Endothelial cell of umbilical vein (primary cell): ENCODE data around the gene RBBP5. TPM values are rescaled to one million over a fixed set of nuclear protein-coding genes. Genes with fewer than 3 reads are reported as not detected.
A peak's percentile ranks its signal among the peaks of the same experiment; 100 is the strongest.

Source experiments
- BruUV-seq: library from RNA; stranded (reverse); fragments of 400-500 nt; replicated peaks from 2 replicates; lab custom pipeline; 2021; lab: Mats Ljungman, UMichigan
- CTCF ChIA-PET: fragments of 300-600, 350-600 bp; sonication (Branson Sonifier 250); formaldehyde crosslinking; loops from one replicate; lab custom pipeline; 2021; ENCODE audit warnings: antibody characterized with exemption, inconsistent platforms; lab: Charles Lee
- POLR2A ChIA-PET: fragments of 300-600, 350-600 bp; sonication (Branson Sonifier 250); formaldehyde crosslinking; loops from one replicate; lab custom pipeline; 2021; ENCODE audit warnings: antibody characterized with exemption, inconsistent platforms; lab: Charles Lee
- DNase-seq: peaks from one replicate; pipeline ENCODE4 v3.0.0-alpha.2; 2011; ENCODE audit warnings: low read depth, low spot score
- FAIRE-seq: peaks from 2 replicates; lab custom pipeline; 2011; peaks lifted over from hg19 to GRCh38; lab: Jason Lieb, UNC
- H2AFZ ChIP-seq: 2 replicates; pipeline ENCODE4 v1.6.0; 2012; ENCODE audit warnings: low read depth, low read length, control low read depth, inconsistent platforms
- H3K27ac ChIP-seq: 2 replicates; pipeline ENCODE4 v1.5.1; 2011; ENCODE audit warnings: low read depth, mild to moderate bottlenecking, control low read depth, low read length, moderate library complexity; ENCODE audit not compliant: insufficient read depth
- H3K27me3 ChIP-seq, 2 experiments: 2 replicates each; pipeline versions ENCODE4 v1.6.0 to v1.6.1; 2011; ENCODE audit warnings: low read length in 2 of 2, mixed read lengths in 1 of 2; ENCODE audit not compliant: control insufficient read depth in 2 of 2, insufficient read depth in 2 of 2
- H3K36me3 ChIP-seq, 2 experiments: 2 replicates in 1 of 2; 3 replicates in 1 of 2; pipeline ENCODE4 v1.5.1; 2011; ENCODE audit warnings: low read length in 2 of 2, mild to moderate bottlenecking in 1 of 2, moderate library complexity in 1 of 2; ENCODE audit not compliant: control insufficient read depth in 2 of 2, insufficient read depth in 2 of 2; ENCODE audit errors: extremely low read depth in 1 of 2
- H3K4me1 ChIP-seq: 3 replicates; pipeline ENCODE4 v1.5.1; 2011; ENCODE audit warnings: mild to moderate bottlenecking, low read length; ENCODE audit not compliant: control insufficient read depth, insufficient read depth; ENCODE audit errors: extremely low read depth
- H3K4me2 ChIP-seq: 2 replicates; pipeline ENCODE4 v1.6.1; 2011; ENCODE audit warnings: low read length, control low read depth, mixed read lengths; ENCODE audit not compliant: insufficient read depth
- H3K4me3 ChIP-seq, 3 experiments: fragments of 200-600 bp in 1 of 3; sonication (generic), shearing (Covaris generic) in 1 of 3; replicated peaks in 1 of 3; 2 replicates each; pipeline ENCODE4 v1.5.1; 2011 to 2016; ENCODE audit warnings: control low read depth in 3 of 3, low read length in 3 of 3, mild to moderate bottlenecking in 2 of 3, inconsistent platforms in 1 of 3, low read depth in 1 of 3, moderate library complexity in 1 of 3; ENCODE audit not compliant: insufficient read depth in 1 of 3
- H3K79me2 ChIP-seq: 2 replicates; pipeline ENCODE4 v1.6.0; 2012; ENCODE audit warnings: low read length, inconsistent platforms; ENCODE audit not compliant: control insufficient read depth, insufficient read depth
- H3K9ac ChIP-seq: replicated peaks from 2 replicates; pipeline ENCODE3; 2011; ENCODE audit warnings: low read length, control low read depth; ENCODE audit not compliant: insufficient read depth; ENCODE audit errors: extremely low read depth
- H3K9me1 ChIP-seq: replicated peaks from 3 replicates; pipeline ENCODE4 v1.6.0; 2011; ENCODE audit warnings: mild to moderate bottlenecking, low read length; ENCODE audit not compliant: control insufficient read depth, insufficient read depth; ENCODE audit errors: extremely low read depth
- H3K9me3 ChIP-seq: replicated peaks from 2 replicates; pipeline ENCODE4 v1.5.1; 2012; ENCODE audit warnings: low read length, inconsistent platforms; ENCODE audit not compliant: control insufficient read depth, insufficient read depth
- H4K20me1 ChIP-seq: replicated peaks from 2 replicates; pipeline ENCODE3; 2011; ENCODE audit warnings: mild to moderate bottlenecking, low read length; ENCODE audit not compliant: control insufficient read depth, insufficient read depth; ENCODE audit errors: extremely low read depth
- CTCF ChIP-seq, 2 donors: IDR thresholded peaks; 1 replicate in 1 of 2; 2 replicates in 1 of 2; pipeline ENCODE4 v1.5.1; 2011; ENCODE audit warnings: low read length in 2 of 2, mild to moderate bottlenecking in 2 of 2, moderate library complexity in 2 of 2, control low read depth in 1 of 2, inconsistent platforms in 1 of 2, low read depth in 1 of 2; ENCODE audit not compliant: insufficient read depth in 1 of 2; ENCODE audit errors: extremely low read depth in 1 of 2
- GATA2 ChIP-seq: IDR thresholded peaks from 2 replicates; pipeline ENCODE4 v1.7.0; 2011; ENCODE audit warnings: low read depth, mild to moderate bottlenecking, moderate library complexity, mixed read lengths, low read length; ENCODE audit not compliant: insufficient read length, insufficient read depth
- JUN ChIP-seq: IDR thresholded peaks from 2 replicates; pipeline ENCODE4 v1.6.1; 2011; ENCODE audit warnings: borderline replicate concordance, low read depth; ENCODE audit not compliant: insufficient read length, insufficient read depth
- MAX ChIP-seq: IDR thresholded peaks from 2 replicates; pipeline ENCODE4 v1.6.1; 2011; ENCODE audit not compliant: insufficient read depth, insufficient read length
- MYC ChIP-seq: IDR thresholded peaks from one replicate; pipeline ENCODE4 v1.6.1; 2011; ENCODE audit warnings: mild to moderate bottlenecking, low read depth, low read length
- POLR2A ChIP-seq: IDR thresholded peaks from 2 replicates; pipeline ENCODE4 v1.6.1; 2012; ENCODE audit warnings: low read depth, mild to moderate bottlenecking, control low read depth, low read length
- dilution Hi-C: fragments of 300-500 bp; cut with MboI; formaldehyde crosslinking; loops from one replicate; pipeline ENCODE4 v1.15.0; 2019; ENCODE audit warnings: low sequenced_read_pairs; ENCODE audit not compliant: extremely low pct_ligation_motif_present
- intact Hi-C: fragments of 100-400 bp; cut with micrococcal nuclease; formaldehyde crosslinking; loops from one replicate; pipeline ENCODE4 v1.10.0; 2022
- polyA plus RNA-seq, 4 experiments: library from polyadenylated mRNA; depleted of rRNA in 3 of 4; stranded (reverse) in 3 of 4; unstranded in 1 of 4; fragments of >200 nt; gene quantifications; 2 replicates each; pipeline versions ENCODE4 v1.2.1 to v1.2.3, GENCODE V29; 2011 to 2012; ENCODE audit warnings: missing spikeins in 1 of 4
- total RNA-seq: library from RNA; stranded (reverse); gene quantifications from 2 replicates; pipeline ENCODE4 v1.2.3, GENCODE V29; 2021

RBBP5 gene
- total and polyA plus RNA-seq, 2 donors (not counting 3 experiments of a cell fraction or from before 2014, with no cell fraction given) = 5.8 to 14.2 TPM

GRCh38 chr1:205144046-205144720, 22.4 kb upstream of the RBBP5 start:
- TSS peak; percentile 35 for BruUV-seq
- intact Hi-C loops (loop anchor here (1.0 kb wide), 1 partner anchor 31 kb away; no protein-coding TSS in a partner anchor), dilution Hi-C loops (no loop called here)
- H2AFZ ChIP-seq = no peak overlapping the region
- H3K4me3 ChIP-seq = no peak overlapping the region
- no peak for DNase-seq
- H3K36me3 ChIP-seq = peaks cover 2 to 3% of the 10 kb centered on the region in 2 experiments
- no peaks in the 10 kb centered on the region for H3K9me3 ChIP-seq
- H3K27ac ChIP-seq = peak overlapping the region; percentile 75
- TF ChIP-seq MAX (no peak), CTCF (IDR thresholded peaks at IDR 0.05; ENCODE audit: extremely low read depth in 1 of 2, insufficient read depth in 1 of 2, low read depth in 1 of 2, low read length in 2 of 2) (no peak), JUN (no peak), MYC (no peak), POLR2A (no peak), GATA2 (no peak)
- no peaks in the 10 kb centered on the region for H4K20me1 ChIP-seq
- CTCF ChIA-PET = interaction anchor here (0.7 to 2.6 kb wide), 14 partner anchors 14 to 155 kb away, joined by 3 to 11 read pairs (median 4); partner anchors contain the start of genes RBBP5 and TMCC2
- H3K4me2 ChIP-seq = peak overlapping the region; percentile 81
- no peak for FAIRE-seq
- POLR2A ChIA-PET = no interaction called here
- peaks cover 19% of the 10 kb centered on the region for H3K4me1 ChIP-seq
- no peaks in the 10 kb centered on the region for H3K79me2 ChIP-seq
- no peaks in the 10 kb centered on the region for H3K9me1 ChIP-seq
- peak overlapping the region; percentile 43 for H3K9ac ChIP-seq
- no peaks in the 10 kb centered on the region for H3K27me3 ChIP-seq
